SH-SY5Y (cell line): ENCODE results near the gene DNAJB12.

Experiments
- GATA2 ChIP-seq: IDR thresholded peaks from 2 replicates; pipeline ENCODE4 v1.6.1; 2011; ENCODE audit warnings: mild to moderate bottlenecking, low read depth, low read length
- GATA3 ChIP-seq: IDR thresholded peaks from 2 replicates; pipeline ENCODE4 v1.6.1; 2011; ENCODE audit warnings: low read depth, mild to moderate bottlenecking, low read length, moderate library complexity

GRCh38 chr10:72356987-72357386, 2.3 kb upstream of the DNAJB12 start:
- TF ChIP-seq GATA2, result no peak
- TF ChIP-seq GATA3, result no peak
